ENCODE data around the gene ACCS.

The ACCS gene

GRCh38 chr11:44101098-44101497 is 35.0 kb downstream of the ACCS start (continued):
- TF ChIP-seq PRDM4 (tag by site-specific recombination; IDR thresholded peaks at IDR 0.05) (no peak), ZNF692 (tag by site-specific recombination; IDR thresholded peaks at IDR 0.05) (no peak), ZBTB21 (tag by site-specific recombination; IDR thresholded peaks at IDR 0.05) (no peak), ZNF16 (tag by site-specific recombination; IDR thresholded peaks at IDR 0.05; ENCODE audit: low read depth) (no peak), SCRT2 (tag by site-specific recombination; IDR thresholded peaks at IDR 0.05) (no peak), ZNF2 (tag by site-specific recombination; IDR thresholded peaks at IDR 0.05) (no peak), KLF10 (tag by site-specific recombination; IDR thresholded peaks at IDR 0.05) (no peak), ZNF157 (tag by site-specific recombination; IDR thresholded peaks at IDR 0.05) (no peak), ZNF48 (tag by site-specific recombination; IDR thresholded peaks at IDR 0.05) (no peak)

- TF ChIP-seq ZFP3 (tag by site-specific recombination; IDR thresholded peaks at IDR 0.05; ENCODE audit: low read depth), result no peak
- TF ChIP-seq YY1 (tag by site-specific recombination; IDR thresholded peaks at IDR 0.05), result no peak
- no peak for TF ChIP-seq ZNF624 (tag by site-specific recombination; IDR thresholded peaks at IDR 0.05)
- no peak for TF ChIP-seq ZNF394 (tag by site-specific recombination; IDR thresholded peaks at IDR 0.05; ENCODE audit: borderline replicate concordance)
- TF ChIP-seq ZBTB17 (tag by site-specific recombination; IDR thresholded peaks at IDR 0.05), result no peak
- no peak for TF ChIP-seq PBX3 (CRISPR knock-in tag; IDR thresholded peaks at IDR 0.05)
- no peak for TF ChIP-seq ZNF18 (tag by site-specific recombination; IDR thresholded peaks at IDR 0.05)
- TF ChIP-seq ZNF585B (tag by site-specific recombination; IDR thresholded peaks at IDR 0.05), result no peak
- TF ChIP-seq TCF7L2 (IDR thresholded peaks at IDR 0.05; ENCODE audit: borderline replicate concordance, low read depth, low read length), result no peak
- TF ChIP-seq KLF10 (tag by site-specific recombination; IDR thresholded peaks at IDR 0.05), result no peak
- no peak for TF ChIP-seq ZNF423 (tag by site-specific recombination; IDR thresholded peaks at IDR 0.05)
- TF ChIP-seq ZBTB48 (tag by site-specific recombination; IDR thresholded peaks at IDR 0.05), result no peak
- Histone ChIP-seq H3K27ac (ENCODE audit: extremely low read depth, low read depth, low read length) (no peak overlapping the region), H3K4me3 (ENCODE audit: low read depth, low read length) (no peak overlapping the region), H3K36me3 (ENCODE audit: control insufficient read depth in 2 of 2, insufficient read depth in 1 of 2, low read length in 2 of 2) (peaks cover 0 to 38% of the 10 kb centered on the region in 2 experiments; a peak in 2 of 3 replicates), H3K4me1 (ENCODE audit: control insufficient read depth, insufficient read depth, low read length) (no peaks in the 10 kb centered on the region), H3K9me3 (ENCODE audit: control insufficient read depth, insufficient read depth, low read depth, low read length) (no peaks in the 10 kb centered on the region)
- CTCF ChIA-PET, result interaction anchor here (0.5 to 4.7 kb wide), 15 partner anchors 10 to 902 kb away, joined by 3 to 60 read pairs (median 4); partner anchors contain the start of gene EXT2
- POLR2A ChIA-PET, result interaction anchor here (0.5 to 1.5 kb wide), 2 partner anchors 9 to 10 kb away, joined by 3 read pairs; partner anchors contain the start of gene EXT2
These were observed 38.6 kb downstream of the ACCS start for GRCh38 chr11:44104481-44105294.

Measured in HEK293 (cell line).